DOHH2 (cell line): ENCODE data around the gene TEX9.

ENCODE experiments used
- CTCF ChIP-seq: fragments of 200-600 bp; sonication (generic); IDR thresholded peaks from one replicate; pipeline ENCODE4 v1.5.1; 2014; ENCODE audit warnings: antibody characterized with exemption, mild to moderate bottlenecking, low read depth, low read length; ENCODE audit not compliant: poor library complexity, severe bottlenecking
- EZH2phosphoT487 ChIP-seq: fragments of 200-600 bp; sonication (generic); IDR thresholded peaks from 2 replicates; pipeline ENCODE4 v1.6.1; 2017; ENCODE audit warnings: borderline replicate concordance, mild to moderate bottlenecking, antibody characterized with exemption, low read length, moderate library complexity, mixed read lengths

GRCh38 chr15:56432304-56432703 is 67.1 kb downstream of the TEX9 start:
- TF ChIP-seq CTCF, result no peak
- TF ChIP-seq EZH2phosphoT487, result no peak
